Measurements from ENCODE around the gene ODF2L. TPM values are rescaled to one million over a fixed set of nuclear protein-coding genes. Genes with fewer than 3 reads are reported as not detected.

The ODF2L gene, protein sequence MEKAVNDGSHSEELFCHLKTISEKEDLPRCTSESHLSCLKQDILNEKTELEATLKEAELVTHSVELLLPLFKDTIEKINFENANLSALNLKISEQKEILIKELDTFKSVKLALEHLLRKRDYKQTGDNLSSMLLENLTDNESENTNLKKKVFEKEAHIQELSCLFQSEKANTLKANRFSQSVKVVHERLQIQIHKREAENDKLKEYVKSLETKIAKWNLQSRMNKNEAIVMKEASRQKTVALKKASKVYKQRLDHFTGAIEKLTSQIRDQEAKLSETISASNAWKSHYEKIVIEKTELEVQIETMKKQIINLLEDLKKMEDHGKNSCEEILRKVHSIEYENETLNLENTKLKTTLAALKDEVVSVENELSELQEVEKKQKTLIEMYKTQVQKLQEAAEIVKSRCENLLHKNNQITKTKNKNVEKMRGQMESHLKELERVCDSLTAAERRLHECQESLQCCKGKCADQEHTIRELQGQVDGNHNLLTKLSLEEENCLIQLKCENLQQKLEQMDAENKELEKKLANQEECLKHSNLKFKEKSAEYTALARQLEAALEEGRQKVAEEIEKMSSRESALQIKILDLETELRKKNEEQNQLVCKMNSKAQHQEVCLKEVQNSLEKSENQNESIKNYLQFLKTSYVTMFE
- 10 to 100 TPM; 39.9 to 92.7 (median 52.0) TPM for polyA plus RNA-seq (ENCODE audit: insufficient read length in 4 of 4)

DNA sequence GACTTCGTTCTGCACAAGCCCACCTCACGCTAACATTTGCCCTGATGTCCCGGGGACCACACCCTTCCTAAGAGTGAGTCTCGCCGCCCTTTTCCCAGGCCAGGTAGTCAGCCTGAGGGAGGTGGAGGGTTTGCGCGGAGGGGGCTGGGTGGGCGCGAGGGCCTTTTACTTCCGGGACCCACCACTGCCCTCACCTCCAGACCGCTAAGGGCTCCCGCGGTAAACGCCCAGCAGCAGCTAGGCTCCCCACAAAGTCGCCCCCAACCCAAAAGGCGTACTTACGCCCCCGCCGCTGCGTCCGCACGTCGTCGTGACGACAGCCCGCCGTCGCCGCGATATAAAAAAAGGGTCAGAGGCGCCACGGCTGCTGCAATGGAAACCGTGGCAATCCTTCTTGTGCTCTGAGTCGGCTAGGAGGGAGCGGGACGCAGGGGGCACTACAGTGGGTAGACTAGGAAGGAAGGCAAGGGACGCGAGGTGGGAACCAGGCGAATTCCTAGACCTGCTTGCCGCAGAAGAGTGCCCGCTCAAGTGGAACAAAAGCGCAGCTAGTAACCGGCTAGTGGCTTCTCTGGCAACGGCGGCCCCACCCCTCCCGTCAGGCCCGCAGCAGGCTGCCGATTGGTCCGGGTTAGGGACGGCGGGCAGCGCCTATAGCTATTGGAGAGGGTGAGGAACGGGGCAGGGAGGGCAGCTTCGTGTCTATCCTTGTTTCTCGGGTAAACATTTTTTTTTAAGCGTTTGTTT, at the start of gene ODF2L:
Gene ODF2L, minus strand, starts transcription at position 573 of the 747 bp plus-strand sequence. CDS start 9,296 bp downstream, outside the sequence.
- DNase-seq (ENCODE audit: low read depth in 4 of 4, low spot score in 2 of 4), result peak; percentile 63 to 81 (median 72)

DNA sequence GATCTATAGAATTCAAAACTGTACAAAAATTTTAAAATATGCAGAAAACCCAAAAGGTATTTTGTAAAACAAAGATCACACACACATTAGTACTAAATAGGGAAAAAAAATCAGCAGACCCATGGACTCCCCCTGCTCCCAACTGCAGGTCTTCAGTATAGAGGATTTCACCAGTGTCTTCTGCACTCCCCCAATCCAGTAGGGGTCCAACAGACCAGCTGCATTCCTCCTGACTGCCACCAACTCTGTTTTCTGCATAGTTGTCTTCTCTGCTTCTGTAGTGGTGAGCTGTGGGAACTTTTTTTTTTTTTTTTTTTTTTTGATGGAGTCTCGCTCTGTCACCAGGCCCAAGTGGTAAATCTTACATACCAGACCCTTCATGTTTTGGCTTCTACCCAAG, 49.8 kb upstream of the ODF2L start:
- DNase-seq (ENCODE audit: low read depth in 4 of 4, low spot score in 2 of 4), result no peak

DNA sequence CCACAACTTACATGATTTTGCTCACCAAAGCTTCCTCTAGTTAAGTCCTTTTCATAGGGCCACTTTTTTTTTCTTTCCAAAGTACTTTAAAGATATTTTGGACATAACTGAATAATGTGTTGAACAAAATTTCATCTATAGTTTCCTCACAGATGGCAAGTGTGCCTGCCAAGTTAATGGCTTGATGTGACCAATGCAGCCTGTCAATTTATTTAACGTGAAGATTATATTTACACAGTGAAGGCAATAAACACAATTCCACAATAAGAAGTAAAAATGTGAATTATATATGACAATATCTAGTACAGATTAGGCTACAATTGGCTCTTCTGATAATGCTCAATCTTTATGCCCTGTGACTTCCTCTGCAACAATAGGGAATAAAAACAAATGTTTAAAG, 45.9 kb upstream of the ODF2L start:
- no peak for DNase-seq (ENCODE audit: low read depth in 4 of 4, low spot score in 2 of 4)

DNA sequence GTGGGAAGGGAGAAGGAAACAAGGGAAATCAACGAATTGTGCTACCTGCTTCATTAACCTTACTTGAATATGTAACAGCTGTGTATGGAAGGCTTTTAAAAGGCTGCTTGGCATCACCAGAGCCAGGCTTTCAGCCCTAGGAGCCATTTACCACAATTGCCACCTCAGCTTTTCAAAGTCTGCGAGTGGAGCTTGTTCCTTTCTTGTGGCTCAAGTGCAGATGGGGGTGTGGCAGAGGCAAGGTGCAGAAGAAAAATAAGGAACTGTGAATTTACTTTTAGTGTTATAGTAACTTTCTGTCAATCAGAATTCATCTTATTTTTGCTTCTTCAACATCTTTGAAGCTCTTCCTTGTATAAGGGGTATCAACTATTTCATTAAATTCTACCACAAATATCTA, 45.5 kb upstream of the ODF2L start:
- DNase-seq (ENCODE audit: low read depth in 4 of 4, low spot score in 2 of 4), result no peak

DNA sequence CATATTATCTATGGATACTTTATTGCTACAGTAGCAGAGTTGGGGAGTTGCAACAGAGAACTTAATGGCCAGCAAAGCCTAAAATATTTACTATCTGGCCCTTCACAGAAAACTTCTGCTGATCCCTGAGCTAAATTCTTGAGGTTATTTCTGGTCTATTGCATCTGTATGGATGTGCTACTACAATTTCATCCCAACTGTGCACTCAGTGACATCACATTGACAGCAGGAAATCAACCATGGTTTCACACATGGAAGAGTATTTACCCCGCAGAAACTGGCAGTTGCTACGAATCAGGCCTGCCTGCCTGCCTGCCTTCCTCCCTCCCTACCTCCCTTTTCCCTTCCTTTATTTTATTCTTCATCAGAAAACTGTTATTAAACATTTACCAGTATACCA, 39.9 kb upstream of the ODF2L start:
- DNase-seq (ENCODE audit: low read depth in 4 of 4, low spot score in 2 of 4), result no peak

DNA sequence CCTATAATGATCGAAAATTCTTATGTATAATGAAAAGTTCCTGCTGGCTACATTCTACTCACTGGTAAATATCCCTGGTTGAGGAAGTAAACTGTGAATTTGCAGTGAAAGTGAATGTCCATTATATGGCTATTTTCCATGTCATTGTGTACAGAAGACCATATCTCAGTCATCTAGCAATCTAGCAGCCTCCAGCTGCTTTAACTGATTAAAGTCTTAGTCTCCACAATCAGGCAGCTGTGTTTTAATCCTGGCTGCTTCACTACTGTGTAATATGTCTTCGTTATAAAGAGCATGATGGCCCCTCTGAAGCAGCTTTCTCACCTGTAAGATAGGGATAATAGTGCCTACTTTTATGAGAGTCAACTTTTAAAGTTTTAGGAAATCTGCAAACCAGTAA, 39.2 kb upstream of the ODF2L start:
- DNase-seq (ENCODE audit: low read depth in 4 of 4, low spot score in 2 of 4), result no peak

DNA sequence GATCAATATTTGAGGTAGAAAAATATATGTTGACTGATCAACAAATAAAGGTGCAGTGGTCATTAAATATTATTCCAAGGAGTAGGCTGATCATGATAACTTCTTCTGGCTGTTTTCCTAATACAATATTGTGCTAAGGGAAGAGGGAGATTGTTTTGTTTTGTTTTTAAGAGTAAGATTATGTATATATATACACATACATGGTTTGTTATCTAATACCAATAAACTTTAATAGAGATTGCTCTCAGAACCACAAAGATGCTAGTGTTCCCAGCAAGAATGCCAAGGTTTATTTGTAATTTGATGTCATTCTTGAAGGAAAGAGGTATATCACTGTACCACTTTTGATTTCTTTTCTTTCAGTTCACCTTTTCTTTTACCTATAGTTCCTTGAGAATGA, 37.9 kb upstream of the ODF2L start:
- no peak for DNase-seq (ENCODE audit: low read depth in 4 of 4, low spot score in 2 of 4)

DNA sequence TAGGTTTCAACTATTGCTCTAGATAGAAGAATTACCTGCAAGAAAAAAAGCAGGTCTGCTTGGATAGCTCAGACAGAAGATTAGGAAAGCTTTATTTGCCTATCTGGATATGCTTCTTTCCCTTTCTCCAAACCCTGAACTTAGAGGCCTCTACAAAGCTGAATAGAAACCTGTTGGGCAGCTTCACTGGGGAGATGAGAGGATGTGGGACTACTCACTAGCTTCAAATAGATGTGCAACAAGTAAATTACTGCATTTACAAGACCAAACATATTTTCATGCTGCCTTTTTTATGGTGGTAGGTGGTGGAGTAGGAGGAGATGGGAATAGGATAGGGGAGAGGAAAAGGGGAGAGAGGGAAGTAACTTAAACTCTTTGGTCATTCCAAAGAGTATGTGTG, 34.3 kb upstream of the ODF2L start:
- no peak for DNase-seq (ENCODE audit: low read depth in 4 of 4, low spot score in 2 of 4)

DNA sequence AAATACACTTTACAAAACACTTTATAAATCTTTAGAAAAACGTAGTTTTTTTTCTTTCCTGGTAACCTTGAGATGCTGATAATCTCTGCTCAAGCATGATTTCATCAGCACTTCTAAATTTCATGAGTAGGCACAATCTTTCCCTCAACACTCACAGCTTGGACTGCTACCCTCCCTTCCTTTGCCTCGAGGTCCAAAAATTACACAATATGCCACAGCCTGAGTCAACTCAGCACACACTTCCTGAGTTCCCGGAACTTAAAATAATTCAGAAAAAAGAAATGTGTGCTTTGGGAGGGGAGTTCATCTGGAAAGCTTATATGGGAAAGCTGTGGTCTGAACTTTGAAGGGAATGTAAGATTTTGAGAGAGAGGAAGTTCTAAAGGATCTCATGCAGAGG, 33.7 kb upstream of the ODF2L start:
- DNase-seq (ENCODE audit: low read depth in 4 of 4, low spot score in 2 of 4), result no peak

DNA sequence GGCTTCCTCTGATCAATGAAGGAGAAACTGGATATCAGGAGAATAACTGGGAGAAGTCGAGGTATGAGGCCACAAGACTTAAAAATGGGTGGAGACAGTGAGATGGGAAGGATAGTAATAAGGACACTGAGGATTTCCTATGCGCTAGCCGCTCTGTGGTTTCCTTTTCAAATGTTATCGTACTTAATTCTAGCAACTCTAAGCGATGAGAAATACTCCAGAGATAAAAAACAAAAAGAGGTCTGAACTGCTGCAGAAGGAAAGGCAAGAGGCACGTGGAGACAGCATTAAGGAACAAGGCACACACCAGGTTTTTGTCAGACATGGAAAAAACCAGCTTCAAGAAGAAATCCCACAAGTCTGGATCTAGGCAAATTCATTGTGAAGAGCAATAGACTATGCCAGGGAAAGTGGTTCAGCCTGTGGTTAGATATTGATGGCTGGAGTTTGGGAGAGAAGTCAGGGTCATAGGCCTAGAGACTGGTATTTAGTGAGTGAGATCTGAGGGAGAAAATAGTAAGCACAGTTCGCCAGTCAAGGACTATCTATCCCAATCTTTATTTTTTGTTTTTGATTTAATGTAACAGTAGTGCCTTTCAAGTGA, 33.1 kb upstream of the ODF2L start:
- DNase-seq (ENCODE audit: low read depth in 4 of 4, low spot score in 2 of 4), result no peak

DNA sequence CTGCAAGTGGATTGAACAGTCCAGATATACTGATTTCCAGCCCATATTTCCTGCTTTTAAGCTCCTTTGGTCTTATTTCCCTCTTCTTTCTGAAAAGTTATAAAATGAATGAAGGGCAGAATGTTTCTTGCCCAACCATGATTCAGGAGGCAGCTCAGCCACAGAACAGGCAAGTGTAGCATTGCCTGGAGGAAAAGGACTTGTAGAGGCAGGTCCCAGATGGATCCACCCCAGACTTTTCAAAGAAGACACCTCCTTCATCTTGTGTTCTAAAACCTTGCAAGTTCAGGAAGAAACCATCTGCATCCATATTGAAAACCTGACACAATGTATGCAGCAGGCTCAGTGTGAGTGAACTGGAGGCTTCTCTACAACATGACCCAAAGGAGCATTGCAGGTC, 27.8 kb upstream of the ODF2L start, which contains the start of gene CLCA2:
Gene CLCA2, plus strand, starts transcription at position 299 of the 400 bp plus-strand sequence. Its CDS starts 77 bp downstream, at position 376.
- DNase-seq (ENCODE audit: low read depth in 4 of 4, low spot score in 2 of 4), result no peak

DNA sequence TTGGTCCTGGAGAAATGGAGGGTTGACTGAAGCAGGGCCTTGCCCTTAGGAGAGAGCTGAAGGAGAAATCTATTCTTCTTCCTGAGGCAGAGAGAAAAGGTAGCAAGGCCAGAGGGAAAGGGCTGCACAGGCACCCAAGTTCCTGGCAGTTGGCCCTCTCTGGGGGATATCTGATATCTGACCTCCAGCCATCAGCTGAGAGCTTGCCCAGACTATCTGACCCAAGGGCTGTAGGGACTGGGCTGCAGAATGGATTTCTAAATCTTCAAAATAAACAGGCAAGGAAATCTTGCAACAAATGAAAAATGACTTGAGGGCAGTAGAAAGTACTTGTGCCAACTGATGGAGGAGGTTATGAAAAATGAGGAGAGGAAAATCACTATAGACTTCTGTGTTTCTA, 27.4 kb upstream of the ODF2L start:
- no peak for DNase-seq (ENCODE audit: low read depth in 4 of 4, low spot score in 2 of 4)

DNA sequence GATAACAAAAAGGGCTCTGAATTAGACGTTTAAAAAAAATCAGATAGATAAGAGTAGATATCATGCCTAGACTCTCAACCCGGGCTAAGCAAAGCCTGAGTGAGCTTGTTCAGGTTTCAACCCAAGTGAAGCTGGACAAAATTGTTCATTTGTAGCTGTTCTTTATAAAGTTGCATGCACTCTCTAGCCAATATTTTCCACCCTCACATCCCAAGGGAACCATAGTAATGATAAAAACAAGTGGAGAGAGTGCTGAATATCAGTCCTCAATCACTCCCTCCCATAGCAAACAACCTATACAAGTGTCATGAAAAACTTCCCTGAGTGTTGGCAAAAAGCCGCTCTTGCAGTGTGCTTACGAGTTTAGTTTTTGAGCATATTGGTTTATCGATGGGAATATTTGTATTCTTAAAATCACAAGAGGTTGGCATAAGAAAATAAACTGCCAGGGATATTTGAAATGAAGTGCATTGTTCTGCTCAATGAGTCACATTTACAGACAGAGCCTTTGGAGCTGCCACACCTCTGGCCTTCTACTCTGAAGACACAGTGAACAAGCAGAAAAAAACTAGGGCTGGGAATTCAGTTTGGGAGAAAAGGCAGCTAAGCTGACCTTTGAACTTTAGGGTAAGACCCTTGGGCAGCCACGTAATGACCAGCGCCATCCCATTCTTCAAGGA, 25.6 kb upstream of the ODF2L start:
- no peak for DNase-seq (ENCODE audit: low read depth in 4 of 4, low spot score in 2 of 4)

DNA sequence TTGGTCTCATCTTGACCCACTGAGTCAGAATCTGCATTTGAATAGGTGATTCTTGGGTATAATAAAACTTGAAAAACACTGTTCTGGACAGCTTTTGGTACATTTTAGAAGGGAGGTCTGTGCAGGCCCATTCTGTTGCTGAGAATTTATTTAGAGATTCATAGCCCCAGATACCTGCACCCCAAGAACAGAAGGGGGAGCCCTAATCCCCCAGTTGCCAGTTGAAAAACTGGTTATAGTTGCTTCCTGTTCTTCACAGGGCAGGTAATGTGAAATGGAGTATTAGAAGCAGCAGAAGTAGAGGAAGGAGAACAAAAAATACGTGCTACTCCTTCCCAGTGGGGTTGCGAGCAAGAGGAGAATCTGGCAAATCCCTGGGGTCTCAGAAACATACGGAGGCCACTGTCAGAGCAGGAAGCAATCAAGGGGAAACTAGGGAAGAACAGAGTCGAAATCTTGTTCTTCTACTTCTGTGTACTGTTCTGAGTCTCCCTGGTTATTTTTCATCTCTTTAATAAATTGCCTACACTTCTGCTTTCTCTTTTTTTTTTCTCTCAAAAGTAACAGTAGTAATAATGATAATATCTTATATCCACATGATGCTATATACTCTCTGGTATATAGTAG, 23.3 kb upstream of the ODF2L start:
- DNase-seq (ENCODE audit: low read depth in 4 of 4, low spot score in 2 of 4), result no peak

DNA sequence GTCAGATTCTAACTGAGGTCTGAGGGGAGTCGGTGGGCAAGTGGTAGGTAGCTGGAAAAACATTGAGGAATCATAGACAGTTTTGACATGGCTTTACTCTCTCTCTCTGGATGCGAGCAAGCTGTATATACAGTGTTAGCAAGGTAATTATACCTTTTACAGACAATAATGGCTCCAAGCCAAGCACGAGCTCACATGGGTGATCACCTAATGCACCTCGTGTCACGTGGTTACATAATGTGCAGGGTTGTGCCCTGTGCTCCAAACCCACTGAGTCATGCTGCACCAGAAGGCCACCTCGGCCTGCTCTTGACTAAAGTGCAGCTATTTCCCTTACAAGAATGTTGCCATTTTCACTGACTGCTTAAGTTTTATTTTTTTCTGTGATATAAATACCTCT, 20.2 kb upstream of the ODF2L start:
- DNase-seq (ENCODE audit: low read depth in 4 of 4, low spot score in 2 of 4), result no peak

DNA sequence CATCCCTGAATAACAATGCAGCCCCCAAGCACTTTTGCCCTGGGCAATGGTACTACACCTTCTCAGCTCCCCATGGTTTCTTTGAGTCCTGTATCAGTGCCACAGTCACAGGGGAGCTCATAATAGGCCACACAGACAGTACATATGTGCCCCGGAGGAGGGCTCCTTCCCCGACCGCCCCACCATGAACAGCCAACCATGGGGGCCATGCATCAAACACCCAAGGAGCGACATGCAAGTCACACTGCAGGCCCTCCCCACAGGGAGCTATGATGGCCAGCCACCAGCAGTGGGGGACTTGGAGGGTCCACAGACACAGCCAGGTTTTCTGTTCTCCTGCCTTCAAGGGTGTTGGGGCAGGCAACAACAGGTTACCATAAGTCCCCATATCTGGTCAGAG, 14.8 kb upstream of the ODF2L start:
- no peak for DNase-seq (ENCODE audit: low read depth in 4 of 4, low spot score in 2 of 4)

DNA sequence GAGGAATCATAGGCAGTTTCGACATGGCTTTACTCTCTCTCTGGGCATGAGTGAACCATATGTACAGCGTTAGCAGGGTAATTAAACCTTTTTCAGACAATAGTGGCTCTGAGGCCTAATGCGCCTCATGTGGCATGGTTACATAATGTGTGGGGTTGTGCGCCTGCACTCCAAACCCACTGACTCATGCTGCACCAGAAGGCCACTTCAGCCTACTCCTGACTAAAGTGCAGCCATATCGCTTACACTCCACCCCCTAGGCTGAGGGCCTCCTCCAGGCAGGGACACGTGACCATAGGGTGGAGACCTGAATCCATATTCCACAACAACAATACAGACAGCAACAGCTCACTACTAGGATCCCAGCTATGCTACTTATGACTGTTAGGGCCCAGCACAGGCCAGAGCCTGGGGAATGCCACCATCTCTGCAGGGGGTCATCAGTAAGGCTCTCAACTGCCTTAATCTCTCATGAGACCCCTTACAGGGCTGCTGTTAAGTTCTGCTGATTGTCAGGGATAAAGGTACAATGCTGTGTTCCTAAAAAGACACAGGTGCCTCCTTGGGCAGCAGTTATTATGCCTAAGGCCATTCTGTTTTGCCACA, 13.4 kb upstream of the ODF2L start:
- no peak for DNase-seq (ENCODE audit: low read depth in 4 of 4, low spot score in 2 of 4)

DNA sequence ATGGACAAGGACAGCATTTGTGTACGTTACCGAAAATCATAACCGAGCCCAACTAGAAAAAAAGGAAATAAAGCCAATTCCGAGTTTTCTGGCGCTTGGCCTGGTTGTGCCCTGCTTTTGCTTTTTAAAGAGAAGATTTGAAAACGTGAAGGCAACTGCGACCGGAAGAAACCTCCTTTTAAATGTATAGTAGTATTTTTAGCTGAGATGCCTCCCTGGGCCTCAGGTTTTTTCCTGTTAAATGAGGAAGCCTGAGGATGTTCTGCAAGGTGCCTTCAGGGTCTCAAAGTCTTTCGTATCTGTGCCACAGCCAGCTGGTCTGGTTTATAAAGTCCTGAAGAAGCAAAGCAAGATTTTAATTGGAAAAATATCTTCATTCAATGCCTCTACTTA, 371 bp upstream of the ODF2L start:
- DNase-seq (ENCODE audit: low read depth in 4 of 4, low spot score in 2 of 4), result no peak

DNA sequence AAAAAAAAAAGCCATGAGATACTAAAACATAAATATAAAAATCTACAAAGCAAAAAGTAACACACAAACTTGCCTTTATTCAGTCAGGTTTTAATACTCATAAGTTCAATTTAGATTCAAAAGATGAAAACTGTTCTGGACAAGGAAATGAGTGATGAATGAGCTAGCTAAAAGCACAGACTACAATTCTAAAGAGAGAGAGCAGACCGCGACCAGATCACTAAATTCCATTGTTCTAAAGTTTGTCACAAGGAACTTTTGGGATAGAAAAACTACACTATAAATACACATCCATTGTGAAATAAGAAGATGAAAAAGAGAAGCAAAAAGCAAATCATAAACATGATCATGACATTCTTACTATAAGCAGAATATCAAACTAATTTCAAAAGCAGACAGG, 1.7 kb downstream of the ODF2L start:
- DNase-seq (ENCODE audit: low read depth in 4 of 4, low spot score in 2 of 4), result no peak

DNA sequence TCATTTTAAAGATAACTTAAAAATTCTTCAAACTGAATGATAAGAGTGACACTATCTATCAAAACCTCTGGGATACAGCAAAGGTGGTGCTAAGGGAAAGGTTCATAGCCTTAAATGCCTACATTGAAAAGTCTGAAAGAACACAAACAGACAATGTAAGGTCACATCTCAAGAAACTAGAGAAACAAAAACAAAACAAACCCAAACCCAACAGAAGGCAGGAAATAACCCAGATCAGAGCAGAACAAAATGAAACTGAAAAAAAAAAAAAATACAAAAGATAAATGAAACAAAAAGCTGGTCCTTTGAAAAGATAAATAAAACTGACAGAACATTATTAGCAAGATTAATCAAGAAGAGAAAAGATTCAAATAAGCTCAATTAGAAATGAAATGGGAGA, 6.8 kb downstream of the ODF2L start:
- no peak for DNase-seq (ENCODE audit: low read depth in 4 of 4, low spot score in 2 of 4)

Data from left renal cortex interstitium (tissue), 4 donors.